Glomerular visceral epithelial cell (primary cell): ENCODE measurements around the gene RRP7A.
"Not testable (repeated sequence)": the region's sequence is repeated elsewhere in the genome, so short reads cannot be mapped to it uniquely, and the experiment has no call there.

Experiments
- DNase-seq: peaks from one replicate; pipeline ENCODE4 v3.0.0-alpha.2; 2016; ENCODE audit errors: extremely low spot score

The RRP7A gene

DNA sequence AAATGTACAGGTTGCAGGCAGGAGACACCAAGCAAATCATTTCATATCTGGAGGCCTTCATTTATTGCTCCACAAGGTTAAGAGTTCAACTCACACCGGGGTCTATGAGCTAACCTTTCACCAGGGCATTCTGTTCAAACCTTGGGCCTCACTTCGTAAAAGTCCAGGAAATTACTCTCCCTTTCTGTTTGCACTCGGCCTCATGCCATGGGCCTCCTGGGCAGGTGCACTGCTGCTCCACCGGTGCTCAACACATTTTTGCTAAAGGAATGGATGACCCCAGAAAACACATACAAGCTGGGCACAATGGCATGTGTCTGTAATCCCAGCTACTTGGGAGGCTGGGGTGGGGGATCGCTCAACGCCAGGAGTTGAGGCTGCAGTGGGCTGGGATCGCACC lies 16.6 kb upstream of the RRP7A start:
- DNase-seq: no peak

DNA sequence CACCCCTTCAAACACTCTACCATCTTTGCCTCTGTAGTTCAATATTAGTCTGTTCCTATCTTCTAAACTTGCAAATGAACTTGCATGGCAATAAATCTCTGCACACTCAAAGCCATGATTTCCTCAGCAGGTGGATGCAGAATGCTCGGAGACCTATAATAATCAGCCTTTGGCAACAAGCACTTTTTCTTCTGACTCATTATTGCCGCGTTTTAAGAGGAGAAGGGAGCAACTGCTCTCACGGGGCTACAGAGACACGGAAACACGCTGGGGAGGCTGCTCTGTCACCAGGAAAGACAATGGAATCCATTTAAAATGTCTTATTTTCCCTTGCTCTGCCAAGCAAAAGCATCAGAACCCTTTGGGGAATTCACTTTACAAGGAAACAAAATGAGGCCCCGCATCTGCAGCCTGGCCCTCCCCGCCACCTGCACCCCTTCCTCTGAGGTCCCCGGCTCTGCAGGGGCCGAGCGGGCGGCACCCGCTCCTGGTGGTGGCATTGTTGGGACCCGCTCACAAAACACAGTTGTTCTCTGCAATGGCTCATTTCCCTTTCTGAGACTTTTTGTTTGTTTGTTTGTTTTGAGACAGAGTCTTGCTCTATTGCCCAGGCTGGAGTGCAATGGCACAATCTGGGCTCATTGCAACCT lies 15.6 kb upstream of the RRP7A start:
- not testable (repeated sequence) for DNase-seq

GRCh38 chr22:42533638-42533977 lies 14.0 kb upstream of the RRP7A start:
- DNase-seq: no peak

GRCh38 chr22:42531401-42532084 lies 11.9 kb upstream of the RRP7A start:
- peak; percentile 29 for DNase-seq

DNA sequence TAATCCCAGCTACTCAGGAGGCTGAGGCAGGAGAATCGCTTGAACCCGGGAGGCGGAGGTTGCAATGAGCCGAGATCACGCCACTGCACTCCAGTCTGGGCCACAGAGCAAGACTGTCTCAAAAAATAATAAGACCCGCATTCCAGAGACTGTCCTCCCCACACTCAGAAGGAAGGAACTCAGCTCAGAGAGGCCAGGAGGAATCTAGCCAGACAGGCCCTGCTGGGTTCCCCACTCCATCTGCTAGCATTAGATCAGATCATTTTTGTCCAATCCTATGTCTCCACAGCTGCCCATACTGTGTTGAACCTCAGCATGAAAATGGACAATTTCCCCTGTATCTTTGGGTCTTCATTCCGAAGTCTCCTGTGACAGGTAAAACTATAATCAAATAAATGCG lies 9.8 kb upstream of the RRP7A start:
- not testable (repeated sequence) for DNase-seq

DNA sequence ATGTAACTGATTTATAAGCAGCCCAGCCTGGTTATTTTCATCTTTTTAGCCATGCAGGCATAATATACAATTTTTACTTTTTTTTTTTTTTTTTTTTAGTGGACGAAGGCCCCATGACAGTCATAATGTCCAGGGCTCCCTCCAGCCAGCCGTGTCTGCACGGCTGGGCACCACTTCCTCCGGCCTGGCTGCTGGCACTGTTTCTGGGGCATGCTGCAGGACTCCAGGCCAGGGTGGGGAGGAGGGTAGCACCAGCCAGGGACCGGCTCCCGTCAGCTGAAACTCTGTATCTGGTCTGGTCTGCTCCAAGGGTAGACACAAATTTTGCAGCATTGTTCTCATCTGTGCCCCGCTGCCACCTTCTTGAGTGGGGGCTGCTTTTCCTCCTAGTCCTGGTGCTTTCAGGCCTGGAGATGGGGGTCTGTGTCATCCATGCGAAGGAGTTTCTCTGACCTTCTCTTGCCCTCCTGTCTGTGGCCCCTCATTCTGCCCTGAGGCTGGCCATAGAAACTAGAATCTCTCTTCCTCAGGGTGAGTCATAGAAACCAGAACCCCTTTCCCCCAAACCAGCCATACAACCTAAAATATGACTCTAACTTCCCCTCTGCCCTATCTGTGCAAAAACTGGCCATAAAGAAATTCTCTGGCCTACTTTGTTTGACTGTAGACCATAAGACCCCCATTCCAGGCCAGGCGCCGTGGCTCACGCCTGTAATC lies 9.2 kb upstream of the RRP7A start:
- DNase-seq: no peak

- DNase-seq: no peak
Observed at GRCh38 chr22:42522546-42522945, 3.0 kb upstream of the RRP7A start.

- no peak for DNase-seq
Observed at GRCh38 chr22:42521228-42521546, 1.6 kb upstream of the RRP7A start.

DNA sequence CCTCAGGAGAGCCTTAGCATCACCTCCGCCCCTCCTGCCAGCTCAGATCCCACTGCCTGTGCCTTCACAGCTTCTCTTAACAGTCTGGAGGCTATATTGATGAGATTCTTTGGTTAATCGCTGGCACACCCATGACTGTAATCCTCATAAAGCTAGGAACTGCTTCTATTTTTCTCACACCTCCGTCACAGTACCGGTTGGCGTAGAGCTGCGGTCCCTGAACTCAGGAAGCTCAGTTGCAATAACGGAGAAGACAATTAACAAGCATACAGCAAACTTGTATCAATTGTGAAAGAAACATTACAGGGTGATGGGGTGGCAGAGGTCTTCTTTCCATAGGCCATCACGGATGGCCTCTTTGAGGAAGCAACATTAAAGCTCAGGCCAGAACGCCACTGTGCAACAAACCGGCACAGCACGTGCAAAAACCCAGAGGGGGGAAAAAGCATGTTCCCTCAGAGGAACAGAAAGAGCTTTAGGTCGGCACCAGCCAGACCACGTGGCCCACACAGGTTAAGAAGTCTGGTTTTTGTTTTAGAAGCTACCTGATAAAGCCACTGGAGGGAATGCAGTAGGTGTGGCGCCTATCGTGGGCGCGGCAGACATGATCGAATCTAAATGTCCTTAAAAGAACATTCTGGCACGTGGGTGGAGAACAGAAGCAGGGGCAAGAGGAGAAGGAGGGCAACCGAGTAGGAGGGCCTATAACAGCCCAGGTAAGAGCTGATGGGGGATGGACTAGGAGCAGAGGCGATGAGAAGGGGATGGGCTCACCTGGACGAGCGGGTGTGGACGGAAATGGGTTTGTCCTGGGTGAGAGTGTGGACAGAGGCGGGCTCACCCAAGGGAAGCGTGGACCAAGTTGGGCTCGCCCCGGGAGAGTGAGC lies 715 bp downstream of the RRP7A start:
- DNase-seq: not testable (repeated sequence)

- DNase-seq: not testable (repeated sequence)
Observed at GRCh38 chr22:42517103-42517502, 2.5 kb downstream of the RRP7A start.

DNA sequence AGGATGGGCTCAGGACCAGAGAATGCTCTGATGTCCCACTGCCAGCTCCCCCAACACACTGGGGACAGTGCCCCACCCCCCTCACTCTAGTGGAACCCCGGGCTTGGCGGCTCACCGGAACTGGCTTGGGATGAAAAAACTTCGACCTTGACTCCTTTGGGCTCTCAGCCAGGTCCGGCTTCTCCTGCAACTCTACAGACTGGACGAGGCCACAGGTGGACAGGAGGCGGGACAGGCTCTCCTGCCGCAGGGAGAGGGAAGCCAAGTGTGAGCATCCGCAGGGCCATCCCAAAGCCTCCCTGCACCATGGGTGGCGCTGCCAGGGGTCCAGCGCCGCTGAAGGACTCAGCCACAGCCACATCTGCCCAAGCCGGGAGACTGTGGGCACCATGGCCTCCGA lies 3.7 kb downstream of the RRP7A start:
- no peak for DNase-seq

GRCh38 chr22:42515304-42515703 lies 4.3 kb downstream of the RRP7A start:
- DNase-seq: not testable (repeated sequence)

DNA sequence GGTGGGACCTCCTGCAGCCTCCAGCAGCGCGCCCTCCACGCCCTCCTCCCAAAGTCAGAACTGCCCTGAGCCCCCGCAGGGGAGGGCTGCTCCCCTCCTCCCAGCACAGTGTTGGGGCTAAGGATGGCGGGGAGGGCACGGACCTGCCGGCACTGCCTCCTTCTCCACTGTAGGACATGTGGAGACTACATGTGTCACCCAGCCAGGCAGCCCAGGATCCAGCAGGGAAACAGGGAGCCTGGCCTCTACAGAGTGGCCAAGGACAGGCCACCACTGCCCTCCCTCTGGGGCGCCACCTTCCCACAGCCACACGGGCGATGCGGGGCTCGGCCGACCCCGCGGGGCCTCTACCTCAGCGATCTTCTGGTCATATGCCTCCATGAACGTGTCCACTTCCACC lies 5.3 kb downstream of the RRP7A start:
- DNase-seq: not testable (repeated sequence)

- DNase-seq: peak; percentile 20
Observed at GRCh38 chr22:42512273-42512990, 7.2 kb downstream of the RRP7A start.

DNA sequence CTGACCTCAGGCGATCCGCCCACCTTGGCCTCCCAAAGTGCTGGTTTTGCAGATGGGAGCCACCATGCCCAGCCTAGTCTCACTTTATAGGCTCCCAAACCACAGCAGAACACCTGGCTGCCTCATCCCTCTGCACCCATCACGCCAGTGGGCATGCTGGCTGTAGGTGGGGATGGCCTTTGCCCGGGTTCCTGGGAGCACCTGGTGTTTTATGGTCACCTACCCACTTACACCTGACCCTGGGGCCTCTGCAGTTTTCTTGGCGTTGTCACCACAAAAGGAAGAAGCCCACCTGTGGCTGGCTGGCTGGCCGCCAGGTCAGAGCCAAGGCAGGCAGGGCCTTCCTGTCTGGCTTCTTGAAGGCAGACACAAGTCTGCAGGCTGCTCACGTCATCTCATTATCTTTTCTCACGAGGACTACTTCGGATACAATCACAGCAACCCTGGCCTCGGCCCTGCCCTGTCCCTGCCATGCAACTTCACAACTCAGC lies 8.2 kb downstream of the RRP7A start:
- DNase-seq: no peak

DNA sequence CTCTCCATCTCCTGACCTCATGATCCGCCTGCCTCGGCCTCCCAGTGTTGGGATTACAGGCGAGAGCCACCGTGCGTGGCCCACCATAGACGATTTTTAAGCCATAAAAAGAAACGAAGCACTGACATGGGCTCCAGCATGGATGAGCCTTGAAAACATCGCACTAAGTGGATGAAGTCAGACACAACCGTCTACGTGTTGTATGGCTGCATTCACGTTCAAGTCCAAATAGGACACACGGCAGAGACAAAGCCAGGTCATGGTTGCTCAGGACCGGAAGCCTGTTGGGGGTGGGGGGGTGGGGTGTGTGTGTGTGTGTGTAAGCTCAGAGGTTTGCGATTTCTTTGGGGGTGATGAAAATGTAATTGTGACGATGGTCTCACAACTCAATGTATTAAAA lies 10.0 kb downstream of the RRP7A start:
- DNase-seq: no peak

DNA sequence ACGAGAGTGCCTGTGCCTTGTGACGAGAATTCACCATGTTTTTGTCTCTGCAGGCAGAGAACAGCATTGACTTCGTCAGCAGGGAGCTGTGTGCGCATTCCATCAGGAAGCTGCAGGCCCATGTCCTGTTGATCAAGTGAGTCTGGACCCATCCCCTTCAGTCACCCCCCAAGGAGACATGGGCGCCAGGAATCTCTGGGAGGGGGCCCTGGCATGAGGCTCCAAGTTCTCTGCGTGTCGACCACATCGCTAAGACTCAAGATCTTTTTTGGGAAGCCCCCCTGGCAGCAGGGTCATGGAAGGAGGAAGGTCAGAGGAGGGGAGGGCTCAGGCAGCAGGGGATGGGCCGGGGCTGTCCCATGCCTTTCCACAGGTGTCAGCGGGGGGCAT lies 10.6 kb downstream of the RRP7A start:
- DNase-seq: not testable (repeated sequence)

- not testable (repeated sequence) for DNase-seq
Observed at GRCh38 chr22:42508327-42508974, 11.1 kb downstream of the RRP7A start.

- no peak for DNase-seq
Observed at GRCh38 chr22:42500836-42501179, 18.8 kb downstream of the RRP7A start.

- peak; percentile 46 for DNase-seq
Observed at GRCh38 chr22:42500161-42500835, 19.3 kb downstream of the RRP7A start.
